ENCODE measurements around the gene DCP1B. TPM values are rescaled to one million over a fixed set of nuclear protein-coding genes. Genes with fewer than 3 reads are reported as not detected.

DCP1B gene
- 16.8 TPM for polyA plus RNA-seq (2013, experiment 1 of 2; ENCODE audit: insufficient read length)
- polyA plus RNA-seq (2013, experiment 2 of 2; ENCODE audit: insufficient read length), result 15.3 TPM

DNA sequence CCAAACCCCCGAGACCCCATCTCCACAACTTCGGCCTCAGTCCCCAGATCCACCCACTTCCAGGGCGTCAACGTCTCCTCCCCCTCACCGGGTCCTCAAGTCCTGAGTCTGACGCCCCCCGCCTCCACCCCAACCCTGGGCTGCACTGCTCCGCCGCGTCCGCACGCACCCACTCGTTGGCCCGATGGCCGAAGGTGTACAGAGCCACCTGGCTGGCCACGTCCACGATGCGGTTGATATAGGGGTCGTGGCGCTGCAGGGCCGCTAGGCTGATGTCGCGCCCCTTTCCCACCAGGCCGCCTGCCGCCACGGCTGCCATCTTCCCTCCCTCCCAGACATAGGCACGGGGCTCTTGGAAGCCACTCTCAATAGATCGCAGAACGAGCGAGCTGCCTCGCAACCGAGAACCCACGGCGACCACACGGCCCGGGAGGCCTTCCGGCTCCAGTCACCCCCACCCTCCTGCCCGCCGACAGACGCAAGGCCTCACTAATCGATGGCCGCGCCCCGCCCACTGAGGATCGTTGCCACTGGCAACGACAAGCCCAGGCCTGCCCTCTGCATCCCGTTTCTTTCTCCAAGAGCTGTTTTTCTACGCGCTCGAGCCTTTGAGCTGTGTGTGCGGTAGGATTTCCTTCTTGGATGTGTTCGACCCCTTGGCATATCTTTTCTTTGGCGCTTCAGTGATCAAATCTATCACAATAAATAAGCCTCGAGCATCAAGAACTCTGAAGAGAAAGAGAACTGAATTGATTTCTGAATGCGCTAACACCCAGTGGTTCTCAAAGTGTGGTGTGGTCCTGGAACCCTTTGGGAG is at the start of gene DCP1B:
Gene DCP1B, minus strand, starts transcription at position 345 of the 817 bp plus-strand sequence. Its CDS starts 26 bp downstream, at position 319.
- DNase-seq, result peak; percentile 97

DNA sequence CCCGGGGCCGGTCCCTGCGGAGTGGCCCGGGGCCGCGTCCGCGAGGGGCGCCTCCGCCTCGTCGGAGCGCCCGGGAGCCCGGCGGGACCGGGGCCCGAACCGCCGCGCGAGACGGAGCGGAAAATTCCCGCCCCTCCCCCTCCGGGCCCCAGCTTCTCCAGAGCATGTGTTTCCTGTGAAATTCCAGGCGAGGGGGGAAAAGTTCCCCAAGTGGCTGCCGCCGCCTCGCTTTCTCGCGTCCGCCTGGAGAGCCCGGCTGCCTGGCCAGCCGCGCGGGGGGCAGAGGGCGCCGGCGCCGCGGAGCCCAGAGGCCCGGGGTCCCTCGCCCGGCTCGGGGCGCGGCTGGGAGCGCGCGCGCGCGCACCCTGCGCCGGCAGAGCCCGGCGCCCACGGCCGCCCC is 49.4 kb upstream of the DCP1B start:
- DNase-seq, result peak; percentile 53

DNA sequence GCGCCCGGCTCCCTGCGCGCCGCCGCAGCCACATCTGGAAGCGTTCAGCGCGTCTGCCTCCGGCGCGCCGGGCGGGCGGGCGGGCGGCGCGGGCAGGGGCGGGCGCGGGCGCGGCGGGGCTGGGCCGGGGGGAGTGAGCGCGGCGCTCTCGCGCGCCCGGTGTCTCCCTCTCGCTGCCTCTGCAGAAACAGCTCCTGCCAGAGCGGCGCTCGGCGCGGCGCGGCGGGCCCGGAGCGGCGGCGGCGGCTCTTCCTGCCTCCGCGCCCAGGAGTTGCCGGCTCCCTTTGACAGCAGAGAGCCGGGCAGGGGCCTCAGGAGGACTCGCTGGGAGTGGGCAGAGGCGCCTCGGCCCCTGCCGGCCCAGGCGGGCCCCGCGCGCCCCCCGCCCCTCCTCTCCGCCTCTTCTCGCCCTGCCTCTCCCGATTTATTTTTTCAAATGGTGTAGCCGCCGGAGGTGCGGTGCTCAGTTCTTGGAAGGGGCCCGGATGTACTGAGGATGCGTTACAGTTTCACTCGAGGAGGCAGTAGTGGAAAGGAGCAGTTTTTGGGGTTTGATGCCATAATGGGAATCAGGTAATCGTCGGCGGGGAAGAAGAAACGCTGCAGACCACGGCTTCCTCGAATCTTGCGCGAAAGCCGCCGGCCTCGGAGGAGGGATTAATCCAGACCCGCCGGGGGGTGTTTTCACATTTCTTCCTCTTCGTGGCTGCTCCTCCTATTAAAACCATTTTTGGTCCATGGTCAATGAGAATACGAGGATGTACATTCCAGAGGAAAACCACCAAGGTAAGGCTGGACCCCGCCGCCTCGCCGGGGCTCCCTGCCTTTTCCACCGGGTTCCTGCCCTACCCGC is 48.8 kb upstream of the DCP1B start, which contains the start of gene CACNA1C:
Gene CACNA1C, plus strand, starts transcription at position 162 of the 853 bp plus-strand sequence. Its CDS starts 576 bp downstream, at position 738.
- DNase-seq, result peak; percentile 77

DNA sequence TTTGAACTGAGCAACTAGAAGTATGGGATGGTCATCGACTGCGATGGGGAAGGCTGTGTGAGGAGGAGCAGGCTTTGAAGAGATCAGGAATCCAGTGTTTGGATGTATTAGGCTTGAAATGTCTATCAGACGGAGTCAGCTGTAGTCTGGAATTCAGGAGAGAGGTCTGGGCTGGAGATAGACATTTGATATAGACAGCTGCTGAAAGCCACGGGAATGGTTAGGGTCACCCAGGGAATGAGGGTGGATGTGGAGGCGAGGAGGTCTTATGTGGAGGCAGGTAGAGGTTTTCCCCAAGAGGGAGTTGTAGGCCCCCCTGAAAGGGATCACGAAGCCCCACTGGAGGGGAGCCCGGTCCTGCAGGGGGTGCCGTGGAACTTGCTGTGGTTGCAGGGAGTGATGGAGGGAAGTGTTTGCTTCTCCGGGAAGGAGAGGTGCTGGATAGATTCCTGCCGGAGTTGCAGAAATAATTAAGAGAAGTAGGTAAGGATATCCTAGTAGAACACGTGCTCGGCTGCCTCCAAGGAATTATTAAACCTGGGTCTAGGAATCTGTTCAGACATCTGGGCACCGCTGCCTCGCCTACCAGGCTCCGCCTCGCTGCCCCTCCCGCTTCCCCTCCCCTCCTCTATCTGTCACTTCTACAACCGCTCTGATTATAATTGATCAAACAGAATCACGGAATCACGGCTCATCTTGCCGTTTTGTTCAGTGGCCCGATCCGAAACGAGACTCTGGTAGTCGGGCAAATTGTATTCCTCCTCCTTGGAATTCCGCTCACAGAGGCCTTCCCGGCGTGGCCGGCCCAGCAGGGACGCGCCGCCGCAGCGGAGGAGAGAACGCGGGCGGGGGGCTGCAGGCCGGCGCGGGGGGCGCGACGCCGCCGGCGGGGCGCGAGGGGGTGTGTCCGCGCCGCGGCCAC is 47.7 kb upstream of the DCP1B start:
- no peak for DNase-seq

DNA sequence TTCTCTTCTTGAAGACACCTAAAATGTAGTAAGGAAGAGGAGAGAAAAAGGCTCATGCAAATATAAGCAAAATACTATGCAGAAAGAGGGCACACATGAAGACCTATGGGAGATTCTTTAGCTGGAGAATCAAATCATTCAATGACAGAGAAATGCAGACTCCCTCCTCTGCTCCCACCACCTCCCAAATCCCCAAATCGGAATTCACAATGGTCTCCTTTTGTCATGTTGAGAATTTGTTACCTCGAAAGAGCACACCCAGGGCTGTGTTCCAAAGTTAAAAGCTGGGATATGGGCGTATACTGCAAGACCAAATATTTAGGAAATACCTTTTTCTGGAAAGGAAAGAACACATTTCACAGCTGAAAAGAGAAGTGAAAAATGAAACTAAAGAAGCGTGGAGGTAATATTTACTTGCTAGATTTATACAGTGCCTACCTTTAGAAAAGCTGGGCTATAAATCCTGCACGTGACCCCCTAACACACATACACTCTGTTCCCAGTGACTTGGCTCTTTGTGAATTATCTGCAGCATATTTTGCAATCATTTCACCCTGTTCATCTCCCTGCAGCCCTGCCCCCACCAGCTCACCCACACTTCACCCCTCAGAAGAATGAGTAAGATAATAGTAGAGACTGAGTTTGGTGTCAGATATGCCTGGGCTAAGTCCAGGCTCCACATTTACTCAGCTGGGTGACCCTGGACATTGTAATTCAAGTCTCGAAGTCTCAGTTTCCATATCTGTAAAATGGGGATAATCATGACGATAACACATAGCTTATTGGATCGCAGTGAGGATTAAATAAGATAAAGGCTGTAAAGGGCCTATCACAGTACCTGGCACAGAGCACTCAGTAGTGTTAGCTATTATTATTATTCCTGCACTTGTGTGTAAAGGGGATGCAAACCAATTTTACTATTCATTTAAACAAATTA is 45.6 kb upstream of the DCP1B start:
- peak; percentile 51 for DNase-seq

DNA sequence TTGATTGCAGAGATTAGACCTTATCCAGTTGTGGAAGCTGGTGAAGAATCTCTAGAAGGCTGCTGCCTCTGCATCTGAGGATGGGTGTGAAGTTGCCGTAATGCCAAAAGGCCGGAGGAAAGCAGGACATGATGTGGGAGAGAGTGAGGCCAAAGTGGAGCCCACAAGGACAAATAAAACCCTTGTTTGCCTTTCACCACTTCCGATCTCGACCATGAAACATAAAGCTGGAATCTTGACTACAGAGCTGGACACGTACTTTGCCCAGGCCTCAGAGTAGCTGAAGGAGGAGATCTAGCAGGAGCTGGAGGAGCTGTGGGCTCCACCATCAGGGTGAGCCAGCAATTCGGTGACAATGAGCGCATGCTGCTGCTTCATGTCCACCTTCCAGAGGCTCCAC is 43.5 kb upstream of the DCP1B start:
- no peak for DNase-seq

DNA sequence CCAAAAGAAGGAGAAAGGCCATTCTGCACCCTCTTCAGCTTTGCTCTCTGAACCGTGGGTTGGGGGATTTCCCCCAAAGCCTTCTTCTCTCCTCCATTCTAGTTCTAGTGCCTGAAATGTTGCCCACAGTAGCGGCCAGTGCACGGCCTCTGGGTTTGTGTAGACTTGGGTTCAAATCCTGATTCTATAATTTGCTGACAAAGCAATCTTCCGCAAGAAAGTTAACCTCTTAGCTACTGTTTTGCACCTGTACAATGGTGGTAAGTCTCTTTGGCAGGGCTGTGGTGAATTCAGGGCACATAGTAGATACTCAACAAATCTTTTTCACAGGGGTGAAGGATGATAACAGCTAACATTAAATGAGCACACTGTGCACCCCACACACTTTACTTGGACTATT is 42.7 kb upstream of the DCP1B start:
- DNase-seq, result no peak

DNA sequence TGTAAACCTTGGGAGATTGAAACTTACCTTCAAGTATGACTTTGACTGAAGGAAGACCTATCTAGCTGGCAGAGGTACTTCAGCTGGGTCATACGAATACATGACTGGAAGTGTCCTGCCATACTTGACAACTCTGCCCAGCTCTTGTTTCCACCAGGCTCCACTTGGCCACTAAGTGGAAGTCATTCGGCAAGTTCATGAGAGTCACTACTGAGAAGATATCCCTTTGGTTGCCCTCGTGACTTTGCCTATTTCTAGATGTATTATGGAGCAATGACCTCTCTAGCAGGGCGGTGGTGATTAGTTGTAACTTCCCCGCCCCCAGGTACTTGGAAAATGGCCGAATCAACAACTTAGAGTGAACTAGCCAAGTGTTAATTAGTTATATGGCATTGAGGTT is 39.9 kb upstream of the DCP1B start:
- DNase-seq, result no peak

DNA sequence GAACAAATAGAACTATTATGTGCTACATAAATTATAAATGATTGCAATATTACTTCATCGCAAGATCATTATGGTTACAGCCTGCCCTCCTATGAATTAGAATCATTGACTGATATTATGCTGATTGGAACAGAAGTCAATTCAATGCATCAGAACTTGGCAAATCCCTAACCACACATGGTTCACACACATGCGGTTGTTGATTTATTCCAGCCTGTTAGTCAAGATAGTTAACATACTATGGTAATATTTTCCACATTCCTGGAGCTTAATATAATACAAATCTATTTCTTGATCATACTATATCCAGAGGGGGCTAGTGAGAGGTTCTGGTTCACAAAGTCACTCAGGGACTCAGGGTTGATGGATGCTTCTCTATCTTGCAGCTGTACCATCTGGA is 38.8 kb upstream of the DCP1B start:
- DNase-seq, result peak; percentile 45

DNA sequence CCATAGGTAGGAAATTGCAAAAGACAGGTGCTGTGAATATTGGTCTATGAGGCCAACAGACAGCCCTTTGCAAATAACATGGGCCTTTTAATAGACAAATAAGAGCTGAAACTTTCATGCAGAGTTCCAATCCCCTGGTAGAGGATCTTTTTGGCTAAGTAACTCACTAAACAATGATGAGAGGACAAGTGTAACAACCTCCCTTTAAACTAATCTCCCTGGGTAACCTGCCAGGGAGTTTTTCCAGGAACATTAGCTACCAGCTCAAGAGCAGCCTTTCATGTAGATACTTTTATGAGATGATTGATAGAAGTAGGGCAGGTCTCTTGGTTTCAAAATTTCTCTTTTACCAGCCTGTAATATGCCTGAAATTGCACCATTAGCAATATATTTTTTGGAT is 34.8 kb upstream of the DCP1B start:
- no peak for DNase-seq

DNA sequence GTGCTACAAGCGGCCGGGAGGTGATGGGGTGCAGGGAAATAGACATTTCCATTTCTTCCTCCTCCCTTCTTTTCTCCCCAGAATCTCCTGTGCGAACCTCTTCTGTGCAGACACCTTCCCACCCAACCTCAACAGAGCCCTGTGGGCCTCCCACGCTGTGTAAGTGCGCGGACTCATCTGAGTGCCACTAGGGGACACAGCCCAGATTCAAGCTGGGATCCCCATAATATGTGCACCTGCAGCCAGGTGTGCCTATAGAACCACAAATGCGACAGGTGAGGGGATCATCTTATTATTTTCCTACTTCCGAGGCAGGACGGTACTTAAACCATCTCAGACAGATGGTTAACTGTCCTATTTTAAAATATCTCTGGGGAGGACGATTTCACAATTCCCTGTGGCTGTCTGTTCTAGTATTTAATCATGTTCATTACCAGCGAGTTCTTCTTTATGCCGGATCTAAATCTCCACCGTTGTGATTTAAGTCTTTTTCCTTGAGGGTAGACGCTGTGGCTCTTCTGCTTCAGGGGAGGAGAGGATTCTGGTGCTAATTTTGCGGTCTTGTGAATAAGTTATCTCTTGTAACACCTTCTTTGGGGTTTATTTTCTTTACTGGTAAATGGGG is 31.3 kb upstream of the DCP1B start:
- no peak for DNase-seq

DNA sequence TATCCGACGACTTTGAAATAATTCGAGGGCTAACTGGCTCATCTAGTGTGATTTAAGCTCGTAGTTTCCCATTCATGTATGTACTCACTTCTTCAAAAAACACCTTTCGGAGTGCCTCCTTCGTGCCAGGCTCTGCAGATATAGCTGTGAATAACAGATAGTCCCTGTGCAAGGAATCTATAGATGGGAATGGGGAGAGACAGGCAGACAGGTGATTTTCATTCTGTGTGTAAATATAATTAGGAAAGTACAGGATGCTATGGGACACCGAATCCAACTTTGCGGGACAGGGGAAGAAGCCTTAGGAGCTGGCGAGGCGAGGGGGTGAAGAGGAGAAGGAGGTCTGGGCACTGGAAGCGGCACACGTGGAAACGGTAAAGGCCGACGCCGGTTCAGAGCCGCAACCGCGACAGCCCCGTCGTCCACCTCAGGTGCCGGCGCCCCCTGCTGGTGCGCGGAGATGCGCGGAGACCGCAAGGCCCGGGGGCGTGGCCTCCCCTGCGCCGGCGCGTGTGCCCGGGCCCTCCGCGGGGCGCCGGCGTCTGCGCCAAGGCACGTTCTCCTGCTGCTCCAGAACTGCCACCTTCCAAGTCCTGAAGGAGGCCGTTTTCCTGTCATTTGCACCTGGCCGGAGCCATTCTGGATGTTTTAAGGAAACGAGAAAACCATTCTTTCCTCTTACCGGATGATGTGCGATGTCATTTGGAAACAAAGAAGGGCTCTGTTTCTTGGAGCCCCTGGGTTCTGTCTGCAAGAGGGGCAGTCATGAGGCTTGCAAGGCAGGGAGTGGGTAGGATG is 30.6 kb upstream of the DCP1B start:
- peak; percentile 73 for DNase-seq

DNA sequence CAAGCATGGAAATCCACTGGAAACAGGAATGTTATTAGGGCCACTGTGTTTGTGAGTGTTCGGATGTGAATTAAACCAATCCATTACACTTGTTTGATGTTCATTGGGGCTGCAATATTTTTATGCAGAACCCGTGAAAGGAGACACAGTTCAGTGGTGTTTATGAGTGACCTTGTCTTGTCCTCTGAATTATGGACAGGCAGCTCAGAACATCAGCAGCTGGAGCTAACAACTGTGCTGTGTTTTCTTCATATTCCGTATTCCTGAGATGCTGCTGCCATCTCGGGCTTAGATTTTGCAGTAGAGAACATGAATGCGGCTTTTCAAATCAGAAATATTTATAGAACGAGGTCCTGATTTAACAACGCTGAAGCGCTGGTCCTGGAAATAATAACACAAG is 28.2 kb upstream of the DCP1B start:
- no peak for DNase-seq

DNA sequence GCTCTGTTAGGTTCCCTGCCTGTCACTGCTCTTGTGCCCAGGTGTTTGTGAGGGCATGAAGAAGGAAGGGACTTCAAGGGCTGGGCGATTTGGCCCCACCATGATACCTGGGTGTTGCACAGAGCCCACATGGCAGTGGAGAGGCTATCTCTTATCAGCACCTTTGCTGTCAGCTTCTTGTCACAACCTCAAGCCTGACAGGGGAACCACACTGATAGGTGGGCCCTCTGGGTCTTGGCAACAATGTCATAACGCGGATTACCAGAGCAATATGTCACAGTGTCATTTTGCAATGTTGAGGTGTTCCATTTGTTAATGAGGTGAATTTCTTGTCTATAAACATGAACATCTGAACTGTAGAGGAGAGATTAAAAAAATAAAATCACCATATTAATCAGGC is 25.6 kb upstream of the DCP1B start:
- DNase-seq, result no peak

DNA sequence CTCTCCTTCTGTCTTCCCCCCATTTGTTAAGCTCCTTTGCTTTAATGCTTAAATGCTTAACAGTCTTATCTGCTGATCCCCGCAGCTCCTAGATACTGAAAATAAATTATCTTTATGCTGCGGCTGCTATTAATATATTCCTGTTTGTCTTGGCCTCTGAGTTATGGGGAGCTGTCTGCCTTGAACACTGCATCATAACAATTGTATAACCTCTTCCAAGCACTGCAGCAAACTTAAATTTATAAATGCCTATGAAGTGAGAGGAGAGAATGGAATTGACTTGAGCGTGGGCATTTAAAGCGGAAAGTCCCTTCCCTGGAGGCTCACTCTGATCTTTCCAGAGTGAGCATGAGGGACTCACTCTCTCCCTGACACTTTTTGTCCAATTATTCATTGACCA is 23.1 kb upstream of the DCP1B start:
- DNase-seq, result no peak

DNA sequence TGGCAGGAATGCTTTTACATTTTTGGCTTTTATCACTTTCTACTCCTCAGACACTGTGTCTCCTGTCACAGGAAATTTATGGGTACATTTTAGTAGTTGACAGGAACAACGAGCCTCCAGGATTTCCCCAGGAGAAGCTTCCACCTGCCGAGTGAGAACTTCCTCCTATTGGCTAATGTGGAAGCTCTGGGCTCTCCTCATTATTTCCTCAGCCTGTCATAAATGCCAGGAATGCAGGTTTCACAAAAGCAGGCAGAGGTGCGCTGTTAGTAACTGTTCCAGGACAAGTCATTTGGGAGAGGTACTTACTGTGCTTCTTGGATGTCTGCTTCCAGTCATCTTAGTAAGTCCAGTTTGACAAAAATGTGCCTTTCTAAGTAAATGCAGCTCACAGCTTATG is 19.1 kb upstream of the DCP1B start:
- no peak for DNase-seq

DNA sequence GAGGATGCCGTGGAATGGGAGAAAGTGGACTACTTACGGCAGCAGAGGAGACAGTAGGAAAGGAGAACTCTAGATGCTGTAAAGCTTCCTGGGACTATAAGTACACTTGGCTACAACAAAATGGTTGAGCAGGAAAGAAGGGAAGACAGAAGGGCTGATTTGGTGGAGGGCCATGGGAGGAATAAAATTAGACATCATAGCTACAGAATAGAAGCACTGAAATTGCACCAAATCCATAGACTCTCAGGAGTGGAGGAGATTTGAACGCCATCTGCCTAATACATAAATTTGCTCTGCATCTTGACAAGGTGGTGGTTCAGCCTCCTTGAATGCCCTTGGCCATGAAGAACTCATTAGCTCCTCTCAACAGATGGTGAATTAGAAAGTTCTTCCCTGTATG is 16.3 kb upstream of the DCP1B start:
- DNase-seq, result no peak

DNA sequence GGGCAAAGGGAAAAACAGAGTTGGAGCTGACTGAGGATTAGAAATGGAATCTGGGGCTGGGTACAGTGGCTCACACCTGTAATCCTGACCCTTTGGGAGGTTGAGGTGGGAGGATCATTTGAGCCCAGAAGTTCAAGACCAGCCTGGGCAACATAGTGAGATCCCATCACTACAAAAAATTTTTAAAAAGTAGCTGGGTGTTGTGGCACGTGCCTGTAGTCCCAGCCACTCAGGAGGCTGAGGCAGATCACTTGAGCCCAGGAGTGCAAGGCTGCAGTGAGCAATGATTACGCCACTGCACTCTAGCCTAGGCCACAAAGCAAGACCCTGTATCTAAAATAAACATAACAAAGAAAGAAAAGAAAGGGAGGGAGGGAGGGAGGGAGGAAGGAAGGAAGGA is 14.9 kb upstream of the DCP1B start:
- no peak for DNase-seq

DNA sequence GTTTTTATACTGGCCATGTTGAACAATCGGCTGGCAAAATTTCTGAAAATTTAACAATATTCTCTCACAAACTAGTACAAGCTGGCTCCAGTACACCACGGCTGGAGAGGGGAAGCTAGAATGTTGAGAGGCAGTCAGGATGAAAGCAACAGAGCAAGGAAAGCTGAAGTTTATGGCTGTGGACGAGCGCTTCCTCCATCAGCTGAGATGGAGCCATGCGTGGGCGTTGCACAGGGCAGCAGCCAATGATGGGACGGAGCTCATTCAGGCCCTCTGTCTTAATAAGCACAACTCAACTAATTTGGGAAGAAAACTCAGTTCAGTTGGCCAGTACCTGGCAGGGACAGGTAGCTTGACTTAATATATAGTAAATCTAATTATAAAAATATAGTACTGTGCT is 14.1 kb upstream of the DCP1B start:
- DNase-seq, result no peak

Data from fibroblast of skin of abdomen (primary cell).